Liver (tissue), 9 donors: ENCODE results near the gene CABCOCO1. TPM values are rescaled to one million over a fixed set of nuclear protein-coding genes. Genes with fewer than 3 reads are reported as not detected.

Source experiments
- DNase-seq: peaks from one replicate; pipeline ENCODE4 v3.0.0-alpha.2; 2017; ENCODE audit warnings: low spot score
- H3K27ac ChIP-seq, 2 donors: one replicate each; pipeline ENCODE4 v1.7.0; 2013; ENCODE audit warnings: inconsistent platforms in 2 of 2, low read length in 2 of 2, control low read depth in 1 of 2, low read depth in 1 of 2, mild to moderate bottlenecking in 1 of 2
- H3K27me3 ChIP-seq, 4 donors: one replicate each; pipeline versions ENCODE4 v1.6.1 to v1.7.0; 2013; ENCODE audit warnings: low read length in 3 of 4, inconsistent platforms in 1 of 4, mild to moderate bottlenecking in 1 of 4, moderate library complexity in 1 of 4; ENCODE audit not compliant: control insufficient read depth in 4 of 4, insufficient read depth in 4 of 4
- H3K36me3 ChIP-seq, 4 donors: one replicate each; pipeline versions ENCODE4 v1.6.1 to v1.7.0; 2013; ENCODE audit warnings: low read length in 3 of 4, mild to moderate bottlenecking in 3 of 4, low read depth in 1 of 4, moderate library complexity in 1 of 4; ENCODE audit not compliant: control insufficient read depth in 4 of 4, insufficient read depth in 3 of 4
- H3K4me1 ChIP-seq, 4 donors: one replicate each; pipeline versions ENCODE4 v1.6.1 to v1.7.0; 2013; ENCODE audit warnings: low read length in 3 of 4, mild to moderate bottlenecking in 3 of 4, moderate library complexity in 1 of 4; ENCODE audit not compliant: control insufficient read depth in 4 of 4, insufficient read depth in 4 of 4
- H3K4me3 ChIP-seq, 3 donors: one replicate each; pipeline versions ENCODE4 v1.6.1 to v1.7.0; 2013; ENCODE audit warnings: low read length in 3 of 3, control low read depth in 1 of 3, low read depth in 1 of 3, mild to moderate bottlenecking in 1 of 3
- H3K9ac ChIP-seq, 2 donors: one replicate each; pipeline ENCODE4 v1.7.0; 2013; ENCODE audit warnings: low read length in 2 of 2, mild to moderate bottlenecking in 2 of 2, moderate library complexity in 2 of 2, control low read depth in 1 of 2, low read depth in 1 of 2
- H3K9me3 ChIP-seq, 4 donors: one replicate each; pipeline versions ENCODE4 v1.6.1 to v1.7.0; 2013; ENCODE audit warnings: low read length in 3 of 4; ENCODE audit not compliant: control insufficient read depth in 4 of 4
- ATF3 ChIP-seq: IDR thresholded peaks from 2 replicates; pipeline ENCODE4 v1.6.1; 2016; ENCODE audit warnings: antibody characterized with exemption
- EGR1 ChIP-seq, 2 donors: IDR thresholded peaks; 2 replicates each; pipeline ENCODE4 v1.6.1; 2016 to 2018; ENCODE audit warnings: antibody characterized with exemption in 2 of 2, low read depth in 2 of 2
- FOXA1 ChIP-seq: IDR thresholded peaks from 2 replicates; pipeline ENCODE4 v1.6.1; 2016; ENCODE audit warnings: antibody characterized with exemption
- GABPA ChIP-seq, 2 donors: IDR thresholded peaks in 1 of 2; conservative IDR thresholded peaks in 1 of 2; 2 replicates each; pipeline ENCODE4 v1.6.1; 2016; ENCODE audit warnings: antibody characterized with exemption in 2 of 2, mild to moderate bottlenecking in 1 of 2, moderate library complexity in 1 of 2
- HNF4A ChIP-seq, 2 donors: conservative IDR thresholded peaks; 2 replicates each; pipeline ENCODE4 v1.6.1; 2016; ENCODE audit warnings: antibody characterized with exemption in 2 of 2, mild to moderate bottlenecking in 2 of 2
- JUND ChIP-seq, 2 donors: IDR thresholded peaks; 2 replicates each; pipeline ENCODE4 v1.6.1; 2016; ENCODE audit warnings: antibody characterized with exemption in 2 of 2
- MAX ChIP-seq: IDR thresholded peaks from 2 replicates; pipeline ENCODE4 v1.6.1; 2016; ENCODE audit warnings: antibody characterized with exemption
- RAD21 ChIP-seq, 2 donors: IDR thresholded peaks; 2 replicates each; pipeline ENCODE4 v1.6.1; 2016; ENCODE audit warnings: antibody characterized with exemption in 2 of 2, mild to moderate bottlenecking in 2 of 2
- REST ChIP-seq: IDR thresholded peaks from 2 replicates; pipeline ENCODE4 v1.6.1; 2016; ENCODE audit warnings: antibody characterized with exemption, mild to moderate bottlenecking
- RXRA ChIP-seq, 2 donors: IDR thresholded peaks; 2 replicates each; pipeline ENCODE4 v1.6.1; 2017 to 2018; ENCODE audit warnings: antibody characterized with exemption in 2 of 2, mild to moderate bottlenecking in 1 of 2
- SP1 ChIP-seq: IDR thresholded peaks from 2 replicates; pipeline ENCODE4 v1.6.1; 2018; ENCODE audit warnings: antibody characterized with exemption, mild to moderate bottlenecking
- YY1 ChIP-seq: IDR thresholded peaks from 2 replicates; pipeline ENCODE4 v1.6.1; 2016; ENCODE audit warnings: antibody characterized with exemption, mild to moderate bottlenecking
- ZBTB33 ChIP-seq: IDR thresholded peaks from 2 replicates; pipeline ENCODE4 v1.6.1; 2016; ENCODE audit warnings: antibody characterized with exemption
- polyA plus RNA-seq, 2 donors: library from polyadenylated mRNA; stranded (reverse) in 1 of 2; unstranded in 1 of 2; fragments of 200-250 nt in 1 of 2; fragments of >200 nt in 1 of 2; fragmentation: Nextera tagmentation in 1 of 2; extraction: Ambion mirVana in 1 of 2; gene quantifications; one replicate each; pipeline versions ENCODE4 v1.2.1 to v1.2.3, GENCODE V29; 2013 to 2015
- total RNA-seq, 2 donors: library from RNA; depleted of rRNA; stranded (reverse); fragments of >200 nt; gene quantifications; one replicate each; pipeline ENCODE4 v1.2.3, GENCODE V29; 2014
- donor health status: healthy.
- donor health status: healthy.
- donor health status: healthy.
- donor health status: healthy.
- donor health status: healthy.

The CABCOCO1 gene
- total and polyA plus RNA-seq, 4 donors, result 0.09 to 0.20 TPM; not detected in 2

GRCh38 chr10:61669161-61669725, 6.5 kb downstream of the CABCOCO1 start:
- no peaks in the 10 kb centered on the region for H3K9me3 ChIP-seq
- H3K27ac ChIP-seq, result no peak overlapping the region
- TF ChIP-seq REST, result no peak
- TF ChIP-seq MAX, result no peak
- no peak for TF ChIP-seq FOXA1
- TF ChIP-seq ATF3, result no peak
- TF ChIP-seq HNF4A (conservative IDR thresholded peaks at IDR 0.05), result no peak
- TF ChIP-seq JUND (IDR thresholded peaks at IDR 0.05), result no peak
- TF ChIP-seq ZBTB33, result no peak
- TF ChIP-seq EGR1 (IDR thresholded peaks at IDR 0.05; ENCODE audit: low read depth in 2 of 2), result no peak
- no peak for TF ChIP-seq RXRA (IDR thresholded peaks at IDR 0.05)
- DNase-seq, result no peak
- no peak overlapping the region for H3K4me3 ChIP-seq
- H3K36me3 ChIP-seq, result no peaks in the 10 kb centered on the region
- H3K27me3 ChIP-seq, result peaks cover 0 to 6% (median 0%) of the 10 kb centered on the region in 4 donors
- H3K9ac ChIP-seq, result no peak overlapping the region
- no peaks in the 10 kb centered on the region for H3K4me1 ChIP-seq

GRCh38 chr10:61669849-61670248, 7.1 kb downstream of the CABCOCO1 start:
- DNase-seq, result no peak
- Histone ChIP-seq H3K27me3 (peaks cover 0 to 3% (median 0%) of the 10 kb centered on the region in 4 donors), H3K27ac (no peak overlapping the region), H3K4me1 (no peaks in the 10 kb centered on the region), H3K4me3 (no peak overlapping the region), H3K9ac (no peak overlapping the region), H3K9me3 (no peaks in the 10 kb centered on the region), H3K36me3 (no peaks in the 10 kb centered on the region)
- TF ChIP-seq JUND (IDR thresholded peaks at IDR 0.05) (no peak), RAD21 (IDR thresholded peaks at IDR 0.05) (no peak), RXRA (IDR thresholded peaks at IDR 0.05) (no peak), SP1 (no peak), YY1 (no peak), GABPA (IDR thresholded peaks at IDR 0.05 in 1 of 2, conservative IDR thresholded peaks at IDR 0.05 in 1 of 2) (no peak), ATF3 (no peak)
